Heart left ventricle (tissue), 13 donors: Measurements from ENCODE around the gene NDUFA6.
"Not testable (repeated sequence)": the region's sequence is repeated elsewhere in the genome, so short reads cannot be mapped to it uniquely, and the experiment has no call there.

Source experiments
- CTCF ChIP-seq, 12 donors: fragments of 200-600 bp; sonication (generic) in 4 of 12; IDR thresholded peaks; one replicate each; pipeline versions ENCODE4 v1.5.0 to v1.8.0; 2018 to 2022; ENCODE audit warnings: antibody characterized with exemption in 12 of 12, mild to moderate bottlenecking in 5 of 12
- POLR2A ChIP-seq, 2 donors: fragments of 450-650 bp; IDR thresholded peaks; one replicate each; pipeline ENCODE4 v1.6.1; 2017; ENCODE audit warnings: antibody characterized with exemption in 2 of 2, mild to moderate bottlenecking in 2 of 2, moderate library complexity in 2 of 2
- donor health status: ischemic (EF 13 %, LVEDD 7.1; RV severe dilation, severe dysfunction).
- donor health status: DM: no; HTN: yes; CAD: no.
- donor health status: DM: no; HTN: no; CAD: no.
- donor health status: ischemic (EF 25% LVEDD 6.9; RV normal size, moderate dysfunction).
- donor health status: ischemic (EF 25% LVEDD 5.7; RV mildly dilated, moderate dysfunction).
- donor health status: ischemic (EF 35%, LVEDD 5.7; RV mildly dilated, moderate dysfunction).
- donor health status: nonischemic (EF 11% LVEDD 7.7; RV severe dilation, severe dysfunction).
- donor health status: DM: yes; HTN: yes; CAD: no.
- donor health status: PGD.
- donor health status: ischemic (EF 29% LVEDD 5.4; RV normal size, mild dysfunction).
- donor health status: nonischemic (EF 23%, LVEDD 6.1; RV moderate dilation, normal function).

GRCh38 chr22:42112793-42113192 is 22.2 kb upstream of the NDUFA6 start:
- TF ChIP-seq CTCF (IDR thresholded peaks at IDR 0.05), result peak in 3 of 12 donors; percentile 6 to 27 (median 15)
- TF ChIP-seq POLR2A (IDR thresholded peaks at IDR 0.05), result not testable (repeated sequence)
